ENCODE measurements around the gene CYP2W1.

DNA sequence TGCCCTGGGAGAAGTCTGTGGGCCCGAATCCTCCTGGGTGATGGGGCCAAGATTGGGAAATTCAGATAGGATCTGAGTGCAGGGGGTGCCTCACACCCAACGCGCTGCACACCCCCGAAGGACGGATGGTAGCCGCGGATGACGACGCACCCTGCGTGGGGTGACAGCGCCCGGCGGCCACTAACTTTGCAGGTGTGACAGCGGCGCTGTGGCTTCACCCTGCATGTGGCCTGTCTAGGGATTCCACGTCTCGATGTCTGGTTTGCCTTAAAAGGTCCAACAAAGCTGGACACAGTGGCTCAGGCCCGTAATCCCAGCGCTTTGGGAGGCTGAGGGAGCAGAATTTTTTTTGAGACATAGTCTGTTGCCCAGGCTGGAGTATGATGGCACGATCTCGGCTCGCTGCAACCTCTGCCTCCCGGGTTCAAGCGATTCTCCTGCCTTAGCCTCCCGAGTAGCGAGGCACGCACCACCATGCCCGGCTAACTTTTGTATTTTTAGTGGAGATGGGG, 47.1 kb upstream of the CYP2W1 start:
- TF ChIP-seq EZH2 (IDR thresholded peaks at IDR 0.05; ENCODE audit: low read length) = no peak
- TF ChIP-seq, protein P1, sequence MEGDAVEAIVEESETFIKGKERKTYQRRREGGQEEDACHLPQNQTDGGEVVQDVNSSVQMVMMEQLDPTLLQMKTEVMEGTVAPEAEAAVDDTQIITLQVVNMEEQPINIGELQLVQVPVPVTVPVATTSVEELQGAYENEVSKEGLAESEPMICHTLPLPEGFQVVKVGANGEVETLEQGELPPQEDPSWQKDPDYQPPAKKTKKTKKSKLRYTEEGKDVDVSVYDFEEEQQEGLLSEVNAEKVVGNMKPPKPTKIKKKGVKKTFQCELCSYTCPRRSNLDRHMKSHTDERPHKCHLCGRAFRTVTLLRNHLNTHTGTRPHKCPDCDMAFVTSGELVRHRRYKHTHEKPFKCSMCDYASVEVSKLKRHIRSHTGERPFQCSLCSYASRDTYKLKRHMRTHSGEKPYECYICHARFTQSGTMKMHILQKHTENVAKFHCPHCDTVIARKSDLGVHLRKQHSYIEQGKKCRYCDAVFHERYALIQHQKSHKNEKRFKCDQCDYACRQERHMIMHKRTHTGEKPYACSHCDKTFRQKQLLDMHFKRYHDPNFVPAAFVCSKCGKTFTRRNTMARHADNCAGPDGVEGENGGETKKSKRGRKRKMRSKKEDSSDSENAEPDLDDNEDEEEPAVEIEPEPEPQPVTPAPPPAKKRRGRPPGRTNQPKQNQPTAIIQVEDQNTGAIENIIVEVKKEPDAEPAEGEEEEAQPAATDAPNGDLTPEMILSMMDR (optimal IDR thresholded peaks at IDR 0.05 in 1 of 3, IDR thresholded peaks at IDR 0.05 in 1 of 3, conservative IDR thresholded peaks at IDR 0.05 in 1 of 3; ENCODE audit: extremely low read depth in 1 of 3, insufficient read depth in 2 of 3, low read length in 3 of 3) = no peak
